Amniotic stem cell (primary cell): Measurements from ENCODE around the gene INCA1.

ENCODE experiments used
- DNase-seq: peaks from one replicate; lab custom pipeline; 2025; lab: John Stamatoyannopoulos, UW

Gene INCA1

DNA sequence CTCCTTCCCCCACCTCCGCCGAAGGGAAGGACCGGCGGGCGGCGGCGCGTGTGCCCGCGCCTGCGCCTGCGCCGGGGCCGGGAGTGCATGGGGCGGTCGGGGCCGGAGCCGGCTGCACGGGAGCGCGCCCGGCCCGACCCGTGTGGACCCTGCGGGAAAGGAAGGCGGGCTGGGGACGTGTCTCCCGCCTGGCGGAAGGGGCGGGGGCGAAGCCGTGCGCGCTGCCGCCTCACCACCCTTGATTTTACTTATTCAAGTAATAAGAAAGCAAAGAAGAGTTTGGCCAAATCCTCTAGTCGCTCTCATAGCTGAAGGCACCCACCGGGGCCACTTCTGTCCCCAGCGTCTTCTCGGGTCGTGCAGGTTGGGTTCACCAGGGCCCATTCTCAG lies 48.4 kb downstream of the INCA1 start:
- DNase-seq, result peak; percentile 89

DNA sequence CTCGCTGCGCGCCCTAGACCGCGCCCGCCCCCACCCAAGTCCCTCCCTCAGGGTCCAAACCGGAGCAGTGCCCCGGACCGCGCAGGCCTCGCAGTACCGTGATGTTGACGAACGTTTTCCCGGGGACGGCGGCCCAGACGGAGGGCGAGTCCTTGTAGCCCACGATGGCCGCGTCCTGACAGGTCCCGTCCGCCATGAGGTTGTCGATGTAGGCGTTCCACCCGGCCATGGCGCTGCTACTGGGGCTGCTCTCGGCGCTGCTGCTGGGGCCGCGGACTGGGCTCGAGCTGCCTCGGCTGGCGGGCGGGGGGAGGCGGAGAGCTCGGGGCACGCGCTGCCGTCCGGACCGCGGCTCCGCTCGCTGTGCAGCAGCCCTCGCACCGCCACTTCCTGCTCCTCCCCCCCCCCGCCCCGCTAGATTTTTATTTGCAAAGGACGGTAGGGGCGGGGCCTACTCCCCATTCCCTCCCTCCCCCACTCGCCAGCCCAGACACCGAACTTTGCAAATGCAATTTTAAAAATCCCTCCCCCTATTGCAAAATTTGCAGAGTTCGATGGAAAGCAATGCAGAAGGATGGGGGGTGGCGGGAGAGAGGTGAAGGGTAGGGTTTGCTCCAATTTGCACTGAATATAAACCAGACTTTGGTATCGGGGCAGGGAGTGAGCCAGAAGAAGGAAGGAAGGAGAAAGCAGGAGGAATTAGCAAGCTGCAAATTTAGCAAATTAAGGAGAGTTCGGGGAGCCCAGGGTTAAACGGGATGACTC lies 49.0 kb downstream of the INCA1 start, which contains the start of gene PFN1:
TSS of gene PFN1 (minus strand) at position 365 of the 765 bp plus-strand sequence. CDS start at position 229, 136 bp downstream.
- peak; percentile 81 for DNase-seq

DNA sequence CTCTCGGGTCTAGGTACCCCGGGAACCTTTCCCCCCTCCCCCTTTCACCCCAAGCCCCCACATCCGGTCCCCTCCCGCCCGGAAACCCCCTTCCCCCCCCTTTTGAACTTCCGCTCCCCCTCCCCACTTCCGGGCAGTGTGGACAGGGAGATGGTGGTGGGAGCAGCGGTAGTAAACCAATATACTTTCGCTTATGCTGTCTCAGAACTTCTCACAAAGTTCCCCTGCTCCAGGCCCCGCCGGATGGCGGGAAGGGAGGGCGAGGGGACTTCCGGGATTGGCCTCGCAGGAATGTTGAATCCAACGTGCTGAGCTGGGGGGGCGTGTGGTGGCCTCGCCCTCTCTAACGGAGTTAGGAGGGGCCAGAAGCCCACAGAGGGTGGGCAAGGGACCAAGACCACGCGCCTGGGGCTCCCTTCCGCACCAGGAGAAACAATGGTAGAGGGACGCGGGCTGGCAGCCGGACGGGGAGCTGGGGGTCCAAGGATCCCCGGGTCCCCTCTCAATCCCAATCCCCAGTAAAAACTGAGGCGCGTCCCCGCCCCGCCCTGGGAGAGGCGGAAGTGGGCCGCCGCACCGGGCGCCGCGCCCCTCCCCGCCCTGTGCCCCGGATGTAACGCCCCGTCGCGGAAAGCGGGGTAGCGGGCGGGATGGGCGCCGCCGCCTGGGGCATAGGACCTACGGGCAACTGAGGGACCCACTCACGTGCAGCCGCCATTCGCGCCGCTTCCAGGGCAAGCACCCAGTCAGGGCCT lies 49.7 kb downstream of the INCA1 start:
- DNase-seq, result peak; percentile 29

DNA sequence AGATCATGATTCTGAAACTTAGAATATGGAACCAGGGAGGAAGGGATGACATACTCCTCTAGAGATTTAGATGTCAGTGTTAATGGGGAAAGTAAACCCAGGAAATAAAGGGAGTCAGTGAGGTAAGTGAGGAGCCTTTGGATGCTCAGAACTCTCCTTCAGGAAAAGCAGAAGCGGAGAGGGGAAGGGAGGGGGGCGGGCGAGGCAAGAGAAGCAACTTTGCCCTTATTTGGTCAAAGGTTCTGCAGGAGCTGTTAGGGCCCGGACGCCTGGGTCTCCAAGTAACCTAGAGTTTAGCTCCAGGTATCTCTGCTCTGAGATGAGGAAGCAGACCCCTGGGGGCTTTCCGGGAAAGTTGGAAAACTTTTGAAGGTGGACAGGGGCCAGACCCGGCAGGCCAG lies 50.3 kb downstream of the INCA1 start:
- DNase-seq, result no peak

DNA sequence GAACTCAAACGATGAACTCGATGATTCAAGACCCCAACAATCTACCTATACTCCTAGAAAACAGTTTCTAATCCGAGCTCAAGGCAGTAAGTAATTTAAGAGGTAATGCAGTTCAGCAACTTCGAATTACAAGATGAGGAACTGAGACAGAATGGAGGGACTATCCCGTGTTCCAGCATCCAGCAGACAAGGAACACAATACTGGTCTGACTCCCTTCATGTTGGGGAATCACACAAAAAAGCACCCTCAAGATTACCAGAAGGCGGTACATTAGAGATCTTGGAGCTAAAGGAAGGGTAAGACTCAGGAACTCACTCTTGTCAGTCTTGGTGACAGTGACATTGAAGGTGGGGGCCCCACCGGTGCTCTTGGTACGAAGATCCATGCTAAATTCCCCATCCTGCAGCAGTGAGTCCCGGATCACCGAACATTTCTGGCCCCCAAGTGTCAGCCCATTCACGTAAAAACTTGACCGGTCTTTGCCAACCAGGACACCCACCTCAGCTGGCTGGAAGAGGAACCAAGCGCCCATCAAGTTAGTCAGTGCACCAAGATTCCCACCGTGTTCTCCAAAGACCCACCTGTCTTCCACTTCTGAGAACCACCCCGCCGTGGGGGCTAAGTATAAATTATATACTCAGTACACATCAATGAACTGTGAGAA lies 50.9 kb downstream of the INCA1 start:
- DNase-seq, result no peak

DNA sequence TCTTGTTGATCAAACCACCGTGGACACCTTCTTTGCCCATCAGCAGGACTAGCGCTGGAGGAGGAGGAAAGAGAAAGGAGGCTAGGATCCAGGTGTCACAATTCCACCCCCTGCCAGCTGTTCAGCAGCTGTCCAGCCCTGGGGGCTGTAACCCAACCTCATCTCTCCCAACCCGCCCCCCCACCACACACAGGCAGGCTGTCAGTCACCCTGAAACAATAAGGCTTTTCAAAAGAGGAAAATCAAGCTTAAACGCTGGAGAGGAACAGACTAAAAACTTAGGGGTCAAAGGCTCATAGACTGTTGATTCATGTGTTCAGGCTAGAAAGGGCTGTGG lies 51.4 kb downstream of the INCA1 start:
- no peak for DNase-seq

DNA sequence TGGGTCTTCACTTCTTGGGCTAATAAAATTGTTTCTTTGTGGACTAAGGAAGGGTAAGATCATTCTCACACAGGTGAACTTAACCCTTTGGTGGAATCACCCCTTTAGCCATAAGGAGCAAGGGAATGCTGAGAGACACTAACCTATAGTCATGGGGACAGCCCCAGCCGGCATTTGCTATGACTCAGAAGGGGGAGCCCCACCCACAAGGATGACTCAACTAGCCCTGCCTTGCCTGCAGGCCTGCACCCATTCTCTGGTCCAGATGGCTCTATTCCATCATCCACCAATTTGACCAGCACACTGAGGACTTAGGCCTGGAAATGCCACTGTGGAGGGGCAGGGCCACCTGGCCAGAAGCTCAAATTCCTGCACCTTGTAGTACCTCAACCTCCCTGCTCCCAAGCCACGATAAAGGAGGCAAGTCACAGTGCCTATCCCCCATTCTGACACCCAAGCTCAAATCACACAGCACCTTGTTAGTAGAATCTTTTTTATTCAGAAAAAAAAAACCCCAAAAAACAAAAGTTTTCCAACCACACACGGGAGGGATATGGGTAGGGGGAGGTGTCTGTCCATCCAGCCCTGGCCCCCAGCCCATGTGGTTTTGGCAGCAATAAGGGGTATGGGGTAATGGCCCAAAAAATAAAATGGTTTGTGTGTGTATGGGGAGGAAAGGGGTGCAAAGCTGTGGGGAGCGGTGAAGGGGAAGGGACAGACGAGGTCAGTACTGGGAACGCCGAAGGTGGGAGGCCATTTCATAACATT lies 52.0 kb downstream of the INCA1 start:
- peak; percentile 77 for DNase-seq

DNA sequence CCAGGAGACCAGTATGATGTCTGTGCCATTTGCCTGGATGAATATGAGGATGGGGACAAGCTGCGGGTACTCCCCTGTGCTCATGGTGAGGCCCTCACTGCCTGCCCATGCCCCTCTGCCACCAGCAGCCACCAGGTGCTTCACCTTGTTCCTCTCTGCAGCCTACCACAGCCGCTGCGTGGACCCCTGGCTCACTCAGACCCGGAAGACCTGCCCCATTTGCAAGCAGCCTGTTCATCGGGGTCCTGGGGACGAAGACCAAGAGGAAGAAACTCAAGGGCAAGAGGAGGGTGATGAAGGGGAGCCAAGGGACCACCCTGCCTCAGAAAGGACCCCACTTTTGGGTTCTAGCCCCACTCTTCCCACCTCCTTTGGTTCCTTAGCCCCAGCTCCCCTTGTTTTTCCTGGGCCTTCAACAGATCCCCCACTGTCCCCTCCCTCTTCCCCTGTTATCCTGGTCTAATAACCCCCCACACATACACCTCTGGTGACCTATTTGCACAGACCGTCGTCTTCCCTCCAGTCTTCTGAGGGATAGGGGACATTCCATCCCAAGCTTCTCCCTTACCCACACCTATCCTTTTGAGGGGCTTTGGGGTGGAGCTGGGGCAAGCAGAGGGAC lies 52.7 kb downstream of the INCA1 start:
- no peak for DNase-seq

DNA sequence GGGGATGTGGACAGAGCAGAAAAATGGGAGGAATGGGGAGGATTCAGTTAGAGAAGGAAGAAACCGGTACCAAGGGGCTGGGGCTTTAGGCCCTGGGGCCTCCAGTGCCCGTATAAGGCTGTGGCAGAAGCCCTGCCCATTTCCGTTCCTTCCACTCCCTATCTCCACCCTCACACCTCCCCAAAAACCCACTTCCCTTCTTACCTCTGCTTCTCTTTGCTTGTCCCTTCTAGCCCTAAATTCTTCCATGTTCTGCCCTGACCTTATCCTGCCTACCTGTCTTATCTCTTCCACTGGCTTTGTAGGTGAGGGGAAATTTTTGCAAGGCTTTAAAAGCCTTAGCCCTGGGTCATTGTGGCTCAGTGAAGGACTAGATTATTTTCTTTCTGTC lies 53.2 kb downstream of the INCA1 start:
- no peak for DNase-seq

DNA sequence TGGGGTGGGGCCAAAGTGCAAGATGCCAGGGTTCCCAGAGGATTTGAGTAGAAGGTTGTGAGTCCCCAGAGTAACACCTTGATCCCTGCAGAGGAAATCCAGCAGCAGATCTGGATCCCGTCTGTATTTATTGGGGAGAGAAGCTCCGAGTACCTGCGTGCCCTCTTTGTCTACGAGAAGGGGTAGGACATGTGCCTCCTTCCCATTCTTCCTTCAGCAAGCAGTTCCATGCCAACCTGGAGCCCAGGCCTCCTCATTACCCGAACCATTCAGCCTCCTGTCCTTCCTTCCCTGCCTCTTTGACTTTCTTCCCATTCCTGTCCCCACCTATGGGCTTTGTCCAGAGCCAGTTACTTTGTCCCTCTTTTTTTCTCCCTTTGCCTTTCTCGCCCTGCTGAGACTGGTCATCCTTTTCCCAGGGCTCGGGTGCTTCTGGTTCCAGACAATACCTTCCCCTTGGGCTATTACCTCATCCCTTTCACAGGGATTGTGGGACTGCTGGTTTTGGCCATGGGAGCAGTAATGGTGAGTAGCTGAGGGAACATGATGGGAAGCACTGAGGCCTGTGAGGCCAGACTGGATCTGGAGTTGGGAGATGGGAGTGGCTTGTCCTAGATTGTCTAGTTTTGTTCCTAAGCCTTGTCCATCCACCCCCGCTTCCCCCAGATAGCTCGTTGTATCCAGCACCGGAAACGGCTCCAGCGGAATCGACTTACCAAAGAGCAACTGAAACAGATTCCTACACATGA lies 54.4 kb downstream of the INCA1 start:
- no peak for DNase-seq

DNA sequence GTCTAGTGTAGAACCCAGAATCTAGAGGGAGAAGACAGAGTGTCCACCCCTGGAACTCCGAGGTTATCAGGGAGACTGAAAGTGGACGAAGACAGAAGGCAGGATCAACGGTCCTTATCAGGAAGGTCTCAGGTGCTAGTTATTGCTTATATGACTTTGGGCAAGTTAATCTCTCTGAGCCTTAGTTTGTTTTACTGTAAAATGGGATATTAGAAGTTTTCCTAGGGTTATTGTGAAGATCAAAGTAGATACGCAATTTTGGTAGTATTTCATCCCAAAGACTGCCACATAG lies 56.1 kb downstream of the INCA1 start:
- no peak for DNase-seq

DNA sequence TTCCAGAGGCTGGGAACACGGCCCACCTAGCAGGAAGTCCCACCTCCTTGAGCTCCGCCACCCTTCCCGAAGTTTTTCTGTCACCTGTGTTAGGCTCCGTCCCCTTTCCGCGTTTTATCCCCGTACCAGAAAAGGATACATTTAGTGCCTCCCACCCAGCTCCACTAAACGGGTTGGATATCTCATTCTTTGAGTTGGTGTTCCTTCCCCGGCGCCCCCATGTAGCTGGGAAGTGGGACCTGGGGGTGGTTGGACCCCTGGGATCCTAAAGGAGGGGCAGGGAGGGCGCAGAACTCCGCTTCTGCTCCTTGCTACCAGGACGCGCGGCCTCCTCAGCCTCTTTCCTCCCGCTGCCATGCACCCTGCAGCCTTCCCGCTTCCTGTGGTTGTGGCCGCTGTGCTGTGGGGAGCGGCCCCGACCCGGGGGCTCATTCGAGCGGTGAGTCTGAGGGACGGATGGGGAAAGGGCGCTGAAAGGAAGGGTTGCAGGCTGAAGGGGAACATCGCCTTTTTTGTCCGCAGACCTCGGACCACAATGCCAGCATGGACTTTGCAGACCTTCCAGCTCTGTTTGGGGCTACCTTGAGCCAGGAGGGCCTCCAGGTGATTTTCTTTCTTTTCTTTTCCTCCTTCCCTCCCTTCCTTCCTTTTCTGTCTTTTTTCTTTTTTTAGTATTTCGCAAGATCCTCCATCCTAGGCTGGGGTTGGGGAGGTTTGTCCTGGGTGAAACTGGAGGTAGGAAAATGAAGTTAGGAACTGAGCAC lies 56.6 kb downstream of the INCA1 start:
- no peak for DNase-seq

DNA sequence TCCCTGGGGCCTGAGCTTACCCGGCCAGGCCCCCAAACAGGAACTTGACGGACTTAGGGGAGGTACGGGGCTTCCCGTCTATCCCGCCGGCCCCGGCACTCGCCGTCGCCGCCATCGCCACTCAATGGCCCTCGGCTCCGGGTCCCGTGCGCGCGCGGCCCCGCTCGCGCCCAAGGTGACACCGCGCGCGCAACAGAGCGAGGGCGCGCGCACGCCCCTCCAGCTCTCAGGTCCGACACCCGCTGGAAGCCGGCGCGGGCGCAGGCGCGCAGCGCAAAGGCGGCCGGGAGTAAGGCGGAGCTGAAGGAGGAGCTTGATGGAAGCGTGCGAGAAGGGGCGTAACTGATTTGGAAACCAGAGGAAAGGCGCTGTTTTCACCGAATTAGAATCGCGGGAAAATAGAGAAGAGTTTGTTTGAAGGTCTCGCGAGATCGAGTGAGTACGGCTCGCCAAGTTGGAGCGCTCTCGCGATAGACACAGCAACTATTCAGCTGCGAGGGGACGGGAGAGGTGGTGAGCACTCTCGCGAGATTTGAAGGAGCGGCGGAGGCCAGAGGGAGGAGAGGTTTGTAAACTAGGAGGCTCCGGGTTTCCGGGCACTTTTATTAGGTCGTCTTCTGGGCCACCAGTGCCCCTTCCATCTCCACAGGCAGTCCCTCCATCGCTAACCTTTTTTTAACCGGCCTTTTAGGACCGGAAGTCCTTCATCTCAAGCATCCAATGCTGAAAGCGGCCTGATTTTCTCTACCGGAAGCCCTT lies 57.3 kb downstream of the INCA1 start, which contains the start of the genes RNF167 and SLC25A11:
TSS of gene RNF167 (plus strand) at position 473 of the 759 bp plus-strand sequence. CDS start 642 bp downstream, outside the sequence.
TSS of gene SLC25A11 (minus strand) at position 251 of the 759 bp plus-strand sequence. CDS start at position 115, 136 bp downstream.
- DNase-seq, result peak; percentile 98

DNA sequence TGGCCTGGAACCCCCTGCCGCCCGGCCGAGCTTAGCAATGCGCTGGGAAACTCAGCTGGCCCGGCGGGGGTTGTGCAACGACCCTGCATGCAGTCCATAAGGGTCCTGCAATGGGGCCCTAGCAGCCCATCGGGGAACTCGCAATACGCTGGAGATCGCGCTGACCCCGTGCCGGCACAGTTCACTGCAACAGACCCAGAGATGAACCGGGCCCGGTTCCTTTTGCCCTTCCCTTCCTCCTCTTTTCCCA lies 57.9 kb downstream of the INCA1 start:
- DNase-seq, result no peak

DNA sequence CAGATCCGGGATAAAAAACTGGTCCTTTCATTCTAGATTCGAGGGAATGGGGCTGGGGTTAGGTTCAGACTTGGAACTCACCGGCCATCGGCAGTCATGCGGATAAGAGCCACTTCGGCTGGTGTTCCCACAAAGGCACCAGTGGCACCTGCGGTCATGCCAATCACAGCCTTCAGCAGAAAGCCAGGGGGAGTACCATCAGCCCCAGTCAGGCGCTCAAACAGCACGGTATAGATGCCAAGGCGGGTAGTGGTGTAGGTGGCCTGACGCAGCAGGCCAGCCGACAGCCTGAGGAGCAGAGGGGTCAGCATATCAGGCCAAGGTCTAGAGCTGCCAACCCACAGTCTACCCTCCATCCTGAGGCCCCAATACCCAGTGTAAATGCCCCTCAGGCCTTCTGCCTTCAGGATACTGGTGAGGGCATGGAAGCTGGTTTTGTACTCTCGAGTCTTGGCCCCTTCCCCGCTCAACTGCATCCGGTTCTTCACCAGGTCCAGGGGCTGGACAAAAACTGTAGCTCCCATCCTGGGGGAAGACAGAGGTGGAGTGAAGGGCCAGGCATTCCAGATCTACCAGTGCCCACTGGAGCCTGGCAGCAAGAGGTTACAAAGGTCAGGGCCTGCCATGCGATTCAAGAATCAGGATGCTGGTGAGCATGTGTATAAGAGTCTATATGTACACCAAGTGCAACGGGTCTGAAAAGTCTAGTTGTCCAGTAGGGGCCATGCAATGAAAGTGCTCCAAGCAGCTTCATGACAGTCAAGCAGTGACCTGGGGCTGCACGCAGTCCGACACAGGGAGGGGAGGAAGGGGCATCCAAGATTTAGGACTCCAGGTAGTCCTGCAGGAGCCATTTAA lies 58.4 kb downstream of the INCA1 start:
- DNase-seq, result no peak
